ENCODE data around the gene LCLAT1. TPM values are rescaled to one million over a fixed set of nuclear protein-coding genes. Genes with fewer than 3 reads are reported as not detected.

Gene LCLAT1
- total RNA-seq, 2 experiments from 2014 or later, result 8.3 to 10.2 TPM

DNA sequence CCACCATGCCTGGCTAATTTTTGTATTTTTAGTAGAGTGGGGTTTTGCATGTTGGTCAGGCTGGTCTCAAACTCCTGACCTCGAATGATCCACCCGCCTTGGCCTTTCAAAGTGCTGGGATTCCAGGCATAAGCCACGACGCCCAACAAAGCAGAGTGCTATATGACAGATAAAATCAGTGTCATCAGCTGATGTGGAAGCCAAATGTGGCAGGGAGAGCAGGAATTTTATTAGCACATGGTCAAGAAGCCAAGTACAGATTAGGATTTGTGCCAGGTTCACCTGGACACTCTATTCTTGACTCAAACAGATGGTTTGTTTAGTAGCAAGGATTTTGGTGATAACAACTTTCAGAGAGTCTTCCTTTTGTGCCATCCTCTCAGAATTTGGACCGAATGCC is 62.7 kb downstream of the LCLAT1 start:
- Histone ChIP-seq H3K27me3 (ENCODE audit: control insufficient read depth in 1 of 2, insufficient read depth in 2 of 2, low read length in 2 of 2) (no peaks in the 10 kb centered on the region), H3K4me1 (ENCODE audit: insufficient read depth, low read length) (peaks cover under 1% of the 10 kb centered on the region), H3K27ac (ENCODE audit: low read depth in 1 of 2, low read length in 2 of 2) (no peak overlapping the region), H3K36me3 (ENCODE audit: insufficient read depth, low read length) (no peaks in the 10 kb centered on the region), H3K4me3 (ENCODE audit: low read length) (no peak overlapping the region), H3K9me3 (ENCODE audit: control insufficient read depth in 1 of 2, insufficient read depth in 1 of 2, low read length in 2 of 2) (no peaks in the 10 kb centered on the region)
- TF ChIP-seq CTCF (IDR thresholded peaks at IDR 0.05), result no peak
- DNase-seq, result no peak
- peaks cover 11% of the 10 kb centered on the region for H3K9me3 Mint-ChIP-seq
- CTCF ChIA-PET, result interaction anchor here (0.5 kb wide), 1 partner anchor 29 kb away, joined by 3 read pairs; no protein-coding TSS in a partner anchor
- POLR2A ChIA-PET, result interaction anchor here (0.6 kb wide), 1 partner anchor 1735 kb away, joined by 3 read pairs; no protein-coding TSS in a partner anchor
- intact Hi-C loops (cut with DNase I, micrococcal nuclease), result no loop called here
- H3K36me3 Mint-ChIP-seq (ENCODE audit: low read depth), result peaks cover 18% of the 10 kb centered on the region
- no peak overlapping the region for H3K4me3 Mint-ChIP-seq
- peaks cover 74% of the 10 kb centered on the region for H3K4me1 Mint-ChIP-seq (ENCODE audit: low read depth)
- H3K27me3 Mint-ChIP-seq, result no peaks in the 10 kb centered on the region
- H3K27ac Mint-ChIP-seq, result no peak overlapping the region
- ATAC-seq (ENCODE audit: poor library complexity), result no peak

GRCh38 chr2:30510409-30510808 is 63.4 kb downstream of the LCLAT1 start:
- peaks cover 74% of the 10 kb centered on the region for H3K4me1 Mint-ChIP-seq (ENCODE audit: low read depth)

DNA sequence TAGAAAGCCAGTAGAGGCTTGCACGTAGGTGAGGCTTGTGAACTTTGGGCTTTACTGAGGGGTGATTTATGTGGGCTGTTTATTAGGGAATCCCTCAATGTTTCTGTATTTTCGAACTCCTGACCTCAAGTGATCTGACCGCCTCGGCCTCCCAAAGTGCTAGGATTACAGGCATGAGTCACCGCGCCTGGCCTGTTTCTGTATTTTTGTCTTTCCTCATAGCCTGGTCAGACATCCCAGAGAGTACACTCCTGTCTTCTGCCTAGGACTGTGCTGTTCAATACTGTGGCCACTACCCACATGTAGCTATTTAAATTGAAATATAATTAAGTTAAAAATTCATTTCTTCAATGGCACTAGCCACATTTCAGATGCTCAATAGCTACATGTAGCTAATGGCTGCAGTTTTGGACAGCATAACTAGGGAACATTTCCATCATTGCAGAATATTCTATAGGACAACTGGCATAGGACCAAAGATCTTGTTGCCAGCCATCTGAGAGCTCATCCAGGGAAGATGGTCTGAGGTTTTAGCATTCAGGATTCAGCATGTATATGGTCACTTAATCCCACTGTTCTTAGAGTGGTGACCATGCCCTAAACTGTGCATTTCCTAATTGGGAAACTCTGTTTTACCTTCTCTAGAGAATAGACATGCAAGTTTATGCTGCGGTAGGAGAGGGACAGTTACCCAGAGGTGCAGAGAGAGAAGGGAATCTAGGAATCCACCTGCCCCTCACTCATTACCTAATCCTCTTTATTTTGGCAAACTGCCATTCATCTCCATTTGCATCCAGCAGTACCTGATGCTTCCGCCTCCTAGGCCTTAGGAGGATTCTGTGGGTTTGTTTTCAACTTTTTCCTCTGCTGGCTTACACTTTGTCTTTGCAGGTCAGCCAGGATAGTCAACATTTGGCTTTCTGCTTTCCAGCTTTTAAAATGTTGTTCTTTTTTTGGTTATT is 64.4 kb downstream of the LCLAT1 start:
- Mint-ChIP-seq H3K9me3 (peaks cover 11% of the 10 kb centered on the region), H3K27me3 (no peaks in the 10 kb centered on the region), H3K27ac (no peak overlapping the region), H3K36me3 (ENCODE audit: low read depth) (peaks cover 28% of the 10 kb centered on the region), H3K4me1 (ENCODE audit: low read depth) (peaks cover 67% of the 10 kb centered on the region), H3K4me3 (no peak overlapping the region)
- DNase-seq (no peak), ATAC-seq (ENCODE audit: poor library complexity) (no peak)
- intact Hi-C loops (cut with DNase I, micrococcal nuclease), result no loop called here
- Histone ChIP-seq H3K4me3 (ENCODE audit: low read length) (no peak overlapping the region), H3K36me3 (ENCODE audit: insufficient read depth, low read length) (no peaks in the 10 kb centered on the region), H3K4me1 (ENCODE audit: insufficient read depth, low read length) (no peaks in the 10 kb centered on the region), H3K9me3 (ENCODE audit: control insufficient read depth in 1 of 2, insufficient read depth in 1 of 2, low read length in 2 of 2) (no peaks in the 10 kb centered on the region), H3K27me3 (ENCODE audit: control insufficient read depth in 1 of 2, insufficient read depth in 2 of 2, low read length in 2 of 2) (no peaks in the 10 kb centered on the region), H3K27ac (ENCODE audit: low read depth in 1 of 2, low read length in 2 of 2) (no peak overlapping the region)
- CTCF ChIA-PET, result no interaction called here
- POLR2A ChIA-PET, result no interaction called here
- no peak for TF ChIP-seq CTCF (IDR thresholded peaks at IDR 0.05)

More at GRCh38 chr2:30510409-30510808, 63.4 kb downstream of the LCLAT1 start:
- Histone ChIP-seq H3K27ac (ENCODE audit: low read depth in 1 of 2, low read length in 2 of 2) (no peak overlapping the region), H3K9me3 (ENCODE audit: control insufficient read depth in 1 of 2, insufficient read depth in 1 of 2, low read length in 2 of 2) (no peaks in the 10 kb centered on the region), H3K36me3 (ENCODE audit: insufficient read depth, low read length) (no peaks in the 10 kb centered on the region), H3K27me3 (ENCODE audit: control insufficient read depth in 1 of 2, insufficient read depth in 2 of 2, low read length in 2 of 2) (no peaks in the 10 kb centered on the region), H3K4me3 (ENCODE audit: low read length) (no peak overlapping the region), H3K4me1 (ENCODE audit: insufficient read depth, low read length) (no peaks in the 10 kb centered on the region)
- Mint-ChIP-seq H3K27ac (no peak overlapping the region), H3K9me3 (peaks cover 11% of the 10 kb centered on the region), H3K4me3 (no peak overlapping the region), H3K36me3 (ENCODE audit: low read depth) (peaks cover 24% of the 10 kb centered on the region), H3K27me3 (no peaks in the 10 kb centered on the region)
- ATAC-seq (ENCODE audit: poor library complexity) (no peak), DNase-seq (no peak)
- intact Hi-C loops (cut with DNase I, micrococcal nuclease), result no loop called here
- ChIA-PET POLR2A (no interaction called here), CTCF (no interaction called here)
- no peak for TF ChIP-seq CTCF (IDR thresholded peaks at IDR 0.05)

Measured in CD4-positive, alpha-beta T cell (primary cell).